Transverse colon (tissue), 4 donors: ENCODE measurements around the gene KRT3. TPM values are rescaled to one million over a fixed set of nuclear protein-coding genes. Genes with fewer than 3 reads are reported as not detected.
"Not testable (repeated sequence)": the region's sequence is repeated elsewhere in the genome, so short reads cannot be mapped to it uniquely, and the experiment has no call there.

Experiments
- DNase-seq: peaks from one replicate; pipeline ENCODE4 v3.0.0-alpha.2; 2019
- H3K27ac ChIP-seq, 4 donors: fragments of 200-600 bp; sonication (generic); 2 replicates each; pipeline ENCODE4 v1.5.1; 2016 to 2018; ENCODE audit warnings: inconsistent platforms in 4 of 4
- H3K27me3 ChIP-seq: fragments of 200-600 bp; sonication (generic); 2 replicates; pipeline ENCODE4 v1.5.1; 2017; ENCODE audit warnings: inconsistent platforms
- H3K36me3 ChIP-seq, 4 donors: fragments of 200-600 bp; sonication (generic); 2 replicates each; pipeline ENCODE4 v1.5.1; 2017 to 2019; ENCODE audit warnings: inconsistent platforms in 4 of 4
- H3K4me1 ChIP-seq, 4 donors: fragments of 200-600 bp; sonication (generic); 2 replicates each; pipeline ENCODE4 v1.5.1; 2017 to 2020; ENCODE audit warnings: inconsistent platforms in 4 of 4
- H3K4me3 ChIP-seq, 4 donors: fragments of 200-600 bp; sonication (generic); 1 replicate in 1 of 4; 2 replicates in 3 of 4; pipeline versions ENCODE4 v1.5.1 to v1.6.1; 2017 to 2019; ENCODE audit warnings: inconsistent platforms in 4 of 4
- H3K9me3 ChIP-seq, 2 donors: fragments of 200-600 bp; sonication (generic); 2 replicates each; pipeline ENCODE4 v1.5.1; 2017 to 2019; ENCODE audit warnings: inconsistent platforms in 2 of 2
- CTCF ChIP-seq, 5 experiments: fragments of 200-600 bp in 3 of 5; fragments of 450-650 bp in 2 of 5; sonication (generic) in 3 of 5; IDR thresholded peaks; 1 replicate in 2 of 5; 2 replicates in 3 of 5; pipeline ENCODE4 v1.5.1; 2016 to 2017; ENCODE audit warnings: antibody characterized with exemption in 5 of 5, inconsistent platforms in 3 of 5, mild to moderate bottlenecking in 2 of 5, moderate library complexity in 1 of 5
- EP300 ChIP-seq: sonication (generic); formaldehyde crosslinking; IDR thresholded peaks from one replicate; pipeline ENCODE4 v1.6.1; 2017; ENCODE audit warnings: antibody characterized with exemption, low read depth
- POLR2A ChIP-seq: fragments of 450-650 bp; IDR thresholded peaks from one replicate; pipeline ENCODE4 v1.6.1; 2016; ENCODE audit warnings: antibody characterized with exemption, mild to moderate bottlenecking, moderate library complexity
- POLR2AphosphoS5 ChIP-seq, 3 donors: sonication (generic); formaldehyde crosslinking; IDR thresholded peaks; one replicate each; pipeline ENCODE4 v1.6.1; 2016; ENCODE audit warnings: antibody characterized with exemption in 3 of 3
- WGBS, 2 donors: methylation state at CpG; one replicate each; pipeline ENCODE4 v1.1.5; 2018; ENCODE audit warnings: low coverage in 1 of 2; 5-methylcytosine and 5-hydroxymethylcytosine counted together
- in situ Hi-C, 4 donors: fragments of 200-750 bp; cut with MboI; loops; one replicate each; pipeline versions ENCODE4 v1.15.0 to v1.15.1; 2017; ENCODE audit warnings: low sequenced_read_pairs in 3 of 4, low pct_ligation_motif_present in 1 of 4, low pct_unique_long_range_greater_than_20kb in 1 of 4
- intact Hi-C: fragments of 100-400 bp; cut with DNase I; formaldehyde crosslinking; loops from one replicate; pipeline ENCODE4 v1.15.1; 2023; ENCODE audit warnings: low total_unique reads
- total RNA-seq, 4 donors: library from RNA; depleted of rRNA; stranded (reverse); fragments of >200 nt; gene quantifications; one replicate each; pipeline ENCODE4 v1.1.0, GENCODE V29; 2016

Gene KRT3
- total RNA-seq, 4 donors from 2014 or later: not detected

- 90 to 94% methylated on average over 3 to 4 of the region's 4 CpGs for WGBS, 2 donors
- no peak for DNase-seq
- H3K4me1 ChIP-seq: peaks cover 0 to 10% (median 6%) of the 10 kb centered on the region in 4 donors
- H3K36me3 ChIP-seq: no peaks in the 10 kb centered on the region
- H3K27ac ChIP-seq: no peak overlapping the region
- no peak overlapping the region for H3K4me3 ChIP-seq
- intact Hi-C loops: no loop called here
- H3K9me3 ChIP-seq: no peaks in the 10 kb centered on the region
- no peaks in the 10 kb centered on the region for H3K27me3 ChIP-seq
- TF ChIP-seq POLR2A (no peak), EP300 (no peak), POLR2AphosphoS5 (IDR thresholded peaks at IDR 0.05) (no peak), CTCF (IDR thresholded peaks at IDR 0.05) (no peak)
- in situ Hi-C loops: no loop called here
Measured at GRCh38 chr12:52798003-52798670, 2.2 kb upstream of the KRT3 start.

GRCh38 chr12:52797529-52797894 lies 1.6 kb upstream of the KRT3 start:
- Histone ChIP-seq H3K4me1 (peaks cover 0 to 10% (median 6%) of the 10 kb centered on the region in 4 donors), H3K36me3 (no peaks in the 10 kb centered on the region), H3K9me3 (no peaks in the 10 kb centered on the region), H3K27ac (no peak overlapping the region), H3K27me3 (no peaks in the 10 kb centered on the region), H3K4me3 (no peak overlapping the region)
- TF ChIP-seq POLR2AphosphoS5 (IDR thresholded peaks at IDR 0.05): no peak
- no peak for TF ChIP-seq POLR2A
- no peak for TF ChIP-seq CTCF (IDR thresholded peaks at IDR 0.05)
- no peak for TF ChIP-seq EP300
- in situ Hi-C loops: no loop called here
- DNase-seq: no peak
- intact Hi-C loops: no loop called here

- WGBS, 2 donors: 91% methylated on average over 3 of the region's 3 CpGs; no CpG with 5 or more reads in 1 of the 2 donors
- Histone ChIP-seq H3K4me1 (peaks cover 0 to 10% (median 6%) of the 10 kb centered on the region in 4 donors), H3K4me3 (no peak overlapping the region), H3K27ac (no peak overlapping the region), H3K36me3 (no peaks in the 10 kb centered on the region), H3K9me3 (no peaks in the 10 kb centered on the region), H3K27me3 (no peaks in the 10 kb centered on the region)
- in situ Hi-C loops: no loop called here
- intact Hi-C loops: no loop called here
- DNase-seq: no peak
- TF ChIP-seq EP300: no peak
- no peak for TF ChIP-seq CTCF (IDR thresholded peaks at IDR 0.05)
- no peak for TF ChIP-seq POLR2AphosphoS5 (IDR thresholded peaks at IDR 0.05)
- no peak for TF ChIP-seq POLR2A
Measured at GRCh38 chr12:52796839-52797528, 1.1 kb upstream of the KRT3 start.

GRCh38 chr12:52796429-52796794 lies 495 bp upstream of the KRT3 start:
- 95% methylated on average over 3 of the region's 3 CpGs; no CpG with 5 or more reads in 1 of the 2 donors for WGBS, 2 donors
- H3K9me3 ChIP-seq: no peaks in the 10 kb centered on the region
- no peak overlapping the region for H3K27ac ChIP-seq
- H3K4me1 ChIP-seq: peaks cover 0 to 10% (median 6%) of the 10 kb centered on the region in 4 donors
- H3K4me3 ChIP-seq: no peak overlapping the region
- DNase-seq: no peak
- intact Hi-C loops: no loop called here
- in situ Hi-C loops: no loop called here
- H3K27me3 ChIP-seq: no peaks in the 10 kb centered on the region
- no peaks in the 10 kb centered on the region for H3K36me3 ChIP-seq
- no peak for TF ChIP-seq POLR2A
- no peak for TF ChIP-seq EP300
- TF ChIP-seq POLR2AphosphoS5 (IDR thresholded peaks at IDR 0.05): no peak
- TF ChIP-seq CTCF (IDR thresholded peaks at IDR 0.05): no peak

- WGBS, 2 donors: 90 to 100% methylated on average over 1 to 2 of the region's 2 CpGs
Measured at GRCh38 chr12:52795332-52795674, 614 bp downstream of the KRT3 start.

More at GRCh38 chr12:52795332-52795674, 614 bp downstream of the KRT3 start:
- DNase-seq, H3K4me1 ChIP-seq, H3K36me3 ChIP-seq, in situ Hi-C loops, H3K9me3 ChIP-seq, H3K27me3 ChIP-seq, H3K27ac ChIP-seq, intact Hi-C loops, H3K4me3 ChIP-seq: not testable (repeated sequence)
